Parathyroid adenoma (tissue), 2 donors: ENCODE data around the gene TAPBPL.
A peak's percentile ranks its signal among the peaks of the same experiment; 100 is the strongest.

Source experiments
- H2AFZ ChIP-seq: fragments of 300-600 bp; sonication (generic); one replicate; pipeline ENCODE4 v1.7.0; 2017; ENCODE audit warnings: antibody characterized with exemption, mild to moderate bottlenecking
- H3K27ac ChIP-seq: fragments of 300-600 bp; sonication (generic); one replicate; pipeline ENCODE4 v1.7.0; 2017
- H3K27me3 ChIP-seq: fragments of 300-600 bp; sonication (generic); one replicate; pipeline ENCODE4 v1.7.0; 2017; ENCODE audit warnings: low read length; ENCODE audit not compliant: control insufficient read depth, insufficient read depth
- H3K36me3 ChIP-seq: fragments of 300-600 bp; sonication (generic); one replicate; pipeline ENCODE4 v1.7.0; 2017; ENCODE audit warnings: low read length; ENCODE audit not compliant: control insufficient read depth, insufficient read depth
- H3K4me1 ChIP-seq: fragments of 300-600 bp; sonication (generic); one replicate; pipeline ENCODE4 v1.7.0; 2017; ENCODE audit warnings: control low read depth
- H3K4me2 ChIP-seq: fragments of 300-600 bp; sonication (generic); one replicate; pipeline ENCODE4 v1.7.0; 2017; ENCODE audit warnings: low read length
- H3K4me3 ChIP-seq: fragments of 300-600 bp; sonication (generic); one replicate; pipeline ENCODE4 v1.7.0; 2017; ENCODE audit warnings: low read depth, low read length
- H3K79me2 ChIP-seq: fragments of 300-600 bp; sonication (generic); one replicate; pipeline ENCODE4 v1.7.0; 2017; ENCODE audit warnings: control low read depth
- H3K9ac ChIP-seq: fragments of 300-600 bp; sonication (generic); one replicate; pipeline ENCODE4 v1.7.0; 2017; ENCODE audit warnings: mild to moderate bottlenecking
- H3K9me3 ChIP-seq: fragments of 300-600 bp; sonication (generic); one replicate; pipeline ENCODE4 v1.7.0; 2017; ENCODE audit warnings: low read length; ENCODE audit not compliant: control insufficient read depth
- TF ChIP-seq, protein P1 (sequence below): fragments of 300-600 bp; sonication (generic); IDR thresholded peaks from one replicate; pipeline ENCODE4 v1.7.0; 2017; ENCODE audit warnings: antibody characterized with exemption, mild to moderate bottlenecking
- donor health status: primary hyperparathyroidism.

TAPBPL gene

DNA sequence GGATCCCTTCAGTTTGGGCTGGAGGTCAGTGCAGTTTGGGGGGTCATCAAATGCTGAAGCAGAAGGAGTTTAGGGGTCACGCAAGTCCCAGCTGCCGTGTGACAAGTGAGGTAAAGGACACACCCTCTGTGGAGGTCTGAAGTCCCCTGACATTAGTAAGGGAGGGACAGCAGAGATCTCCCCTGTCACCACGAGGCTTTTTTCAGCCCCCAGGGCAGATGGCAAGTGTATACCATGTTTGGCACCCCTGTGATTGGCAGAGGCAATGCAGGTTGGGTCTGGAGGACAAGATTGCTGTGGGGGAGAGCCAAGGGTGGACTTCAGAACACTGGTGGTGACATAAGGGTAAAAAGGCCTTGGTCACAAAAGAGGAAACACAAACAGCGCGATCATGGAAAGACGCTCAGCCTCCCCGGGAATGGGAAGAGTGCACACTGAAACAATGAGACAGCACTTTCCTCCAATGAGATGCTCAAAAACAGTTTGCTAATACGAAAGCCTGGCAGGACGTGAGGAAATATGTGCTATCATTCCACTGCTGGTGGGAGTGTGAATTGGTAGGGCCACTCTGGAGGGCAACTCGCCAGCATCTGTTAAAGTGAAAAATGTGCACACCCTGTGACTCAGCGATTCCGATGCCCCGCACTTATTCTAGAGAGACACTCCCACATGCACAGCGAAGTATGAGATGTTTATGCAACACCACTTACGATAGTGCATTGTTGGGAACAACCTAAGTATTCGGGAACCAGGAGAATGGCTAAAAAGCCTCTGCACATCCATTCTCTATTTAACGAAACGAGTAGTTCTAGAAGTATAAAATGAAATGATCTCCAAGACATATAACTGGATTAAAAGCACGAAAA lies 21.5 kb upstream of the TAPBPL start:
- no peaks in the 10 kb centered on the region for H3K9me3 ChIP-seq
- H3K27ac ChIP-seq, result no peak overlapping the region
- H3K4me3 ChIP-seq, result no peak overlapping the region
- no peaks in the 10 kb centered on the region for H3K27me3 ChIP-seq
- no peak overlapping the region for H3K9ac ChIP-seq
- H2AFZ ChIP-seq, result no peak overlapping the region
- H3K36me3 ChIP-seq, result no peaks in the 10 kb centered on the region
- no peaks in the 10 kb centered on the region for H3K79me2 ChIP-seq
- H3K4me1 ChIP-seq, result peaks cover 4% of the 10 kb centered on the region
- H3K4me2 ChIP-seq, result peak overlapping the region; percentile 9
- TF ChIP-seq, protein P1, sequence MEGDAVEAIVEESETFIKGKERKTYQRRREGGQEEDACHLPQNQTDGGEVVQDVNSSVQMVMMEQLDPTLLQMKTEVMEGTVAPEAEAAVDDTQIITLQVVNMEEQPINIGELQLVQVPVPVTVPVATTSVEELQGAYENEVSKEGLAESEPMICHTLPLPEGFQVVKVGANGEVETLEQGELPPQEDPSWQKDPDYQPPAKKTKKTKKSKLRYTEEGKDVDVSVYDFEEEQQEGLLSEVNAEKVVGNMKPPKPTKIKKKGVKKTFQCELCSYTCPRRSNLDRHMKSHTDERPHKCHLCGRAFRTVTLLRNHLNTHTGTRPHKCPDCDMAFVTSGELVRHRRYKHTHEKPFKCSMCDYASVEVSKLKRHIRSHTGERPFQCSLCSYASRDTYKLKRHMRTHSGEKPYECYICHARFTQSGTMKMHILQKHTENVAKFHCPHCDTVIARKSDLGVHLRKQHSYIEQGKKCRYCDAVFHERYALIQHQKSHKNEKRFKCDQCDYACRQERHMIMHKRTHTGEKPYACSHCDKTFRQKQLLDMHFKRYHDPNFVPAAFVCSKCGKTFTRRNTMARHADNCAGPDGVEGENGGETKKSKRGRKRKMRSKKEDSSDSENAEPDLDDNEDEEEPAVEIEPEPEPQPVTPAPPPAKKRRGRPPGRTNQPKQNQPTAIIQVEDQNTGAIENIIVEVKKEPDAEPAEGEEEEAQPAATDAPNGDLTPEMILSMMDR, result no peak

DNA sequence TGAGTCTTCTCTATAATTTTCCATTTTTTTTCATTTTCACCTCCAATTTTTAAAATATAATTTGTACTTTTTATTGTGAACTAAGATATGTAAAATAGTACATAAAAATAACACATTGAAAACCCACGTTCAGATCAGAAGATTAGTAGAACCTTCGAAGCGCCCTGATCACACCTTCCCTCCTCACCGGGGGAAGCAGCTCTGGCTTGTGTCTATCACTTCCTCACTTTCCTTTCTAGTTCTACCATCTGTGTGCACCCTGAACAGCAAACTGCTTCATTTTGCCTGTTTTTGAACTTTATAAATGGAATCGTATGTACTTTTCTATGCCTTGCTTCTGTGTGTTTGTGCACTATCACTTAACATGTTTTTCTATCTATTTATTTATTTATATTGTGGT lies 18.9 kb upstream of the TAPBPL start:
- Histone ChIP-seq H3K4me1 (no peaks in the 10 kb centered on the region), H3K4me2 (no peak overlapping the region), H3K36me3 (no peaks in the 10 kb centered on the region), H3K9ac (no peak overlapping the region), H3K27ac (no peak overlapping the region), H3K9me3 (no peaks in the 10 kb centered on the region), H3K4me3 (no peak overlapping the region), H3K79me2 (no peaks in the 10 kb centered on the region), H2AFZ (no peak overlapping the region), H3K27me3 (no peaks in the 10 kb centered on the region)
- TF ChIP-seq, protein P1, result no peak

DNA sequence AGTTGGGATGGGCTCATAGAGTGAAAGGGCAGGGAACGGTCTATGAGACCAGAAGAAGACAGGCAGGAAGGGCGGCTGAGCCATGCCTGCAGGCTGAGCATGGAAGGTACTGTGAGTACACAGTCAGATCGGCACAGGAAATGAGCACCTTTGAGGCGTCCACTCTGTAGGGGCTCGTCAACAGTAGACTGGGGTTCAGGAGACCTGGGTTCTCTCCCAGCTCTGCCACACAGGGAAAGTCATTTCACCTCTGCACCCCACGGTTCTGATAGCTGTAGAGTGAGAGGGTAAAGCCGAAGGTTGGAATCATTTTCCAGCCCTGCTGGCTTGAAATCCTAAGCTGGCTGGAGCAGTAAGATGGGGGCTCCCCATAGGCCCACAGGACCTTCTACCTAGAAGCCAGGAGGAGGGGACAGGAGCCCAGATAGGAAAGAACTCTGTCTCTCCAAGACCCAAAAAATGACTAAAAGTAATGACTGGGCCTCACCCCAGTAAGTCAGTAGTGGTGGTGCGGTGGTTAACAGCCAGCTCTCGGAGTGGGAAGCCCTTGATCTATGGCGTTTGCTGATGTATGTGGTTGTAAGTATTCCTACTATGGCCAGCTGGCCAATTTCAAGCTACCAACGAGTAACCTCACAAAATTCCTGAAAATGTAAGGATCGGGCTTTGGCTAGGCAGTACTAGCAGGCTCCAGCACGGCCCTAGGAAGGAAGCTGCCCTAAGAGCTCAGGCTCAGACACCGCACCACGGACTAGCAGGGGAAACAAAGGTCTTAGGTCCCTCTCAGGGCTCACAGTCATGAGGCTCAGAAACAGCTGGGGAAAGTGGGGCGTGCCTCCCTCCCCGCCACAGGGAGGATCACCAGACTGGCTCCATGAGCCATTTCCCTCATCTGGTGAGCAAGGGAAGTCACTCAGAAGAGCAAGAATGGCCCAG lies 17.4 kb upstream of the TAPBPL start:
- Histone ChIP-seq H3K27ac (no peak overlapping the region), H3K4me2 (no peak overlapping the region), H2AFZ (no peak overlapping the region), H3K36me3 (no peaks in the 10 kb centered on the region), H3K9ac (no peak overlapping the region), H3K27me3 (no peaks in the 10 kb centered on the region), H3K4me1 (no peaks in the 10 kb centered on the region), H3K9me3 (no peaks in the 10 kb centered on the region), H3K4me3 (no peak overlapping the region), H3K79me2 (no peaks in the 10 kb centered on the region)
- TF ChIP-seq, protein P1, result no peak

DNA sequence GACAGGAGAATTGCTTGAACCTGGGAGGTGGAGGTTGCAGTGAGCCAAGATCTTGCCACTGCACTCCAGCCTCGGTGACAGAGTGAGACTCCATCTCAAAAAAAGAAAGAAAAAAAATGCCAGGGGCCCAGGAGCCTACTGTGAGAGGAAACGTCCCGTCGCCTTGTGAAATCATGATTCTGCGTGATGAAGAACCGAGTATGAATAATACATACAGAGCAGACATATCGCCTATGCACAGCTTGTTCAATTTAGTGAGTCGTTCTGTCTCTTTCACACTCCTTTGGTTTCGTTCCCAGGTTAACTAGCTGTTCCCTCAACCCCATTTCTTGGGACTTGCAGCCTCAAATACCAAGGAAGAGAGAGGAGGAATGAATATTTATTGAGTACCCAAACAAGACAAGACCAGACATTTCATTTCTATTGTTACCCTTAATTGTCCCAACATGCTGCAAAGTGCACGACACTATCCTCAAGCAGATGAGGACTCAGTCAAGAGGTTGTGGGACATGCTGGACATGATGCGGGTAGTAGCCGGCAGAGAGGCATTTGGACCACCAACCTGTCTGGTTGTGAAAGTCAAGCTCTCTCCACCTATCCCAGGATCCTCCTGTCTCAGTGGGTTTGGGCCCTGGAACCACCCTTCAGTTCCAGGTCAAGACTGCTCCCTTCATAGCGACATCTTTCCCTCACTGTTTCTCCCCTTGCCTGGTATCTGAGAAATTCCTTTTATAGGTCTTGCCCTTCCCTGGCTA lies 15.7 kb upstream of the TAPBPL start:
- Histone ChIP-seq H3K4me3 (no peak overlapping the region), H3K27ac (no peak overlapping the region), H3K4me1 (no peaks in the 10 kb centered on the region), H3K27me3 (no peaks in the 10 kb centered on the region), H3K79me2 (no peaks in the 10 kb centered on the region), H3K4me2 (no peak overlapping the region), H3K36me3 (no peaks in the 10 kb centered on the region), H3K9ac (no peak overlapping the region), H2AFZ (no peak overlapping the region), H3K9me3 (no peaks in the 10 kb centered on the region)
- TF ChIP-seq, protein P1, result no peak
